LoVo (cell line): ENCODE measurements around the gene JAG2.

Experiments used
- DNase-seq: peaks from one replicate; pipeline ENCODE4 v3.0.0-alpha.2; 2016; ENCODE audit warnings: low spot score

The JAG2 gene

GRCh38 chr14:105139212-105139825, 29.3 kb downstream of the JAG2 start:
- DNase-seq = no peak

- DNase-seq = no peak
Measured at GRCh38 chr14:105138551-105139111, 29.9 kb downstream of the JAG2 start.

- DNase-seq = no peak
Measured at GRCh38 chr14:105138021-105138541, 30.5 kb downstream of the JAG2 start.

GRCh38 chr14:105137481-105138020, 31.0 kb downstream of the JAG2 start:
- DNase-seq = no peak

- DNase-seq = no peak
Measured at GRCh38 chr14:105136401-105137322, 31.9 kb downstream of the JAG2 start.

GRCh38 chr14:105135700-105136395, 32.7 kb downstream of the JAG2 start:
- no peak for DNase-seq

- DNase-seq = no peak
Measured at GRCh38 chr14:105132921-105133654, 35.5 kb downstream of the JAG2 start.

GRCh38 chr14:105131241-105131640, 37.3 kb downstream of the JAG2 start:
- no peak for DNase-seq

- DNase-seq = no peak
Measured at GRCh38 chr14:105128059-105128458, 40.5 kb downstream of the JAG2 start.

GRCh38 chr14:105126981-105127329, 41.6 kb downstream of the JAG2 start:
- no peak for DNase-seq

GRCh38 chr14:105126126-105126980, 42.2 kb downstream of the JAG2 start:
- no peak for DNase-seq

GRCh38 chr14:105124823-105125222, 43.8 kb downstream of the JAG2 start:
- no peak for DNase-seq

- no peak for DNase-seq
Measured at GRCh38 chr14:105123981-105124765, 44.4 kb downstream of the JAG2 start.

- DNase-seq = no peak
Measured at GRCh38 chr14:105123064-105123665, 45.4 kb downstream of the JAG2 start.

GRCh38 chr14:105120056-105120455, 48.5 kb downstream of the JAG2 start:
- DNase-seq = no peak

GRCh38 chr14:105119408-105120025, 49.1 kb downstream of the JAG2 start:
- DNase-seq = no peak

GRCh38 chr14:105118646-105119407, 49.7 kb downstream of the JAG2 start:
- DNase-seq = peak; percentile 9
